ENCODE data around the gene MUC5AC.

GRCh38 chr11:1129611-1130160 is 28.1 kb upstream of the MUC5AC start:
- TF ChIP-seq POLR2A (IDR thresholded peaks at IDR 0.05; ENCODE audit: low read depth): no peak
- no peak for TF ChIP-seq CTCF (IDR thresholded peaks at IDR 0.05)
- TF ChIP-seq EP300 (IDR thresholded peaks at IDR 0.05): no peak
